Measurements from ENCODE around the gene GPC6. TPM values are rescaled to one million over a fixed set of nuclear protein-coding genes. Genes with fewer than 3 reads are reported as not detected.

Gene GPC6
- total RNA-seq, 1 donor from 2014 or later = 13.8 TPM

DNA sequence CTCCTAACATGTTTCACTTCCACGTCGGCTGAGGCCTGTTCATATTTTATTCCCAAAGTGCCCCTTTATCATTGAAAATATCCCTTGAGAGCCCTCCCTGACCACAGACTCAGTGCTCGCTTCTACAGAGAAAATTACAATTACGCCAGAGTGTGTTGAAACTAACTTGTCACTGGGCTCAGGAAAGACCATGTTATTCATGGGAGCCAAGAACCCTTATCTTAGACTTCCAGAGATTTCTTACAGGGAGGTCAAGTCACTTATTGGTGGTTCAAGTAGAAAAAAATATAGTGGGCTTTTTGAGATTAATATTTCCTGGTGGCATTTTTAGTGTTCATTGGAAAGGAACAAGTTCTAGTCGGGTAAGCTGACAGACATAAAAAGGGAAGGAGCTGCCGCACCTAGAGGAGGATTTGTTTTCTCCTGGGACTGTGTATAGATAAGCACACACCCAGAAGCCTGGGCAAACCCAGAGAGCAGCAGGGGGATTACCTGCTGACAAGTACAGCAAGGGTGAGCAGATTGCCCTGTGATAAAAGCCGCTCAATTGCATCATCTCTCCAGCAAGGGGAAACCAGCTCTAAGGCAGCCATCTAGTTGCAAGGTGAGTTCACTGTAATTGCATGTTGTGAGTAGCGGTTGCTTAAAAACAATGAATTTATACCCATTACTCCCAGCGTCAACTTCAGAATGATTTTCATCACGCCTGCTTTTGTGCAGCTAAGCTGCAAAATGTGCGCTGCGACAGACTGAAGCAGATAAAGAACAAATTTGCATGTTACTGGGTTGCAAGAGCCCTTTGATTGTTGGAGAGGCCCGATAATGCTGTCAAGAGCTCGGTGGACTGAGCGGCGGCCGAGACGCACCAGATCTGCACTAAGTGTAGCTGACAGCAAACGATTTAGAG is 1206.7 kb downstream of the GPC6 start:
- intact Hi-C loops (cut with DNase I) = loop anchor here (5.0 kb wide), 1 partner anchor 189 kb away; no protein-coding TSS in a partner anchor
- Histone ChIP-seq H3K4me3 (no peak overlapping the region), H3K9me3 (no peaks in the 10 kb centered on the region), H3K36me3 (no peaks in the 10 kb centered on the region), H3K27ac (no peak overlapping the region), H3K4me1 (no peaks in the 10 kb centered on the region), H3K27me3 (no peaks in the 10 kb centered on the region)
- DNase-seq (ENCODE audit: extremely low spot score in 2 of 2) = no peak
- TF ChIP-seq POLR2AphosphoS5 (IDR thresholded peaks at IDR 0.05; ENCODE audit: insufficient read depth in 1 of 2, low read depth in 1 of 2) = no peak
- TF ChIP-seq POLR2A (IDR thresholded peaks at IDR 0.05) = no peak
- TF ChIP-seq, protein P1, sequence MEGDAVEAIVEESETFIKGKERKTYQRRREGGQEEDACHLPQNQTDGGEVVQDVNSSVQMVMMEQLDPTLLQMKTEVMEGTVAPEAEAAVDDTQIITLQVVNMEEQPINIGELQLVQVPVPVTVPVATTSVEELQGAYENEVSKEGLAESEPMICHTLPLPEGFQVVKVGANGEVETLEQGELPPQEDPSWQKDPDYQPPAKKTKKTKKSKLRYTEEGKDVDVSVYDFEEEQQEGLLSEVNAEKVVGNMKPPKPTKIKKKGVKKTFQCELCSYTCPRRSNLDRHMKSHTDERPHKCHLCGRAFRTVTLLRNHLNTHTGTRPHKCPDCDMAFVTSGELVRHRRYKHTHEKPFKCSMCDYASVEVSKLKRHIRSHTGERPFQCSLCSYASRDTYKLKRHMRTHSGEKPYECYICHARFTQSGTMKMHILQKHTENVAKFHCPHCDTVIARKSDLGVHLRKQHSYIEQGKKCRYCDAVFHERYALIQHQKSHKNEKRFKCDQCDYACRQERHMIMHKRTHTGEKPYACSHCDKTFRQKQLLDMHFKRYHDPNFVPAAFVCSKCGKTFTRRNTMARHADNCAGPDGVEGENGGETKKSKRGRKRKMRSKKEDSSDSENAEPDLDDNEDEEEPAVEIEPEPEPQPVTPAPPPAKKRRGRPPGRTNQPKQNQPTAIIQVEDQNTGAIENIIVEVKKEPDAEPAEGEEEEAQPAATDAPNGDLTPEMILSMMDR (IDR thresholded peaks at IDR 0.05) = no peak

DNA sequence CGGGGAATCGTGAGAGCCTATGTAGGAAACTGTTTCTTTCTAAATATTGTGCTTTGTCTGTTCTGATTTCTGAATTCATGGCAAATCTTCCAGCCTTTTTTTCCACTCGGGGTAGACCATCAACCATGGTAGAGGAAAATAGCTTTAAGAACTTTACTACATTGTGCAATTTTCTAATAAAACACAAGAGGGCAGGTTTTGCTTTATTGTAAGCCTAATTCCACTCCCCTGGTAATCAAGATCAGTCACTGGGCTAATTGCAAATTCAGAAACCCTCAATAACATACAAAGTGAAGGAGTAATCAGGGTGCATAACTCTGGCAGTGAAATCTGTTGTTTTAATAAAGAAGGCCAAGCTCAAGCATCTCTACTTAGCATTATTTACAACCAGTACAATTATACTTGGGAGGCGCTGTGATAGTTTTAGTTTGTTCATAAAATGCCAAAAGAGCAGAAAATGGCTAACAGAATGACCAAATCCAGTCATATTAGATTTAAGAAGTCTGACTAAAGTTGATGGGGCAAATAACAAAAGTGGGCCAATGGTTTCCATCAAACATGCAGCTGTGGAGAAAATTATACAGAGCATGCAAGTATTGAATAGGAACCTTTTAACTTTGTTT is 1209.1 kb downstream of the GPC6 start:
- Histone ChIP-seq H3K9me3 (no peaks in the 10 kb centered on the region), H3K27ac (no peak overlapping the region), H3K36me3 (no peaks in the 10 kb centered on the region), H3K4me3 (no peak overlapping the region), H3K27me3 (no peaks in the 10 kb centered on the region), H3K4me1 (no peaks in the 10 kb centered on the region)
- intact Hi-C loops (cut with DNase I) = no loop called here
- no peak for TF ChIP-seq POLR2A (IDR thresholded peaks at IDR 0.05)
- no peak for TF ChIP-seq POLR2AphosphoS5 (IDR thresholded peaks at IDR 0.05; ENCODE audit: insufficient read depth in 1 of 2, low read depth in 1 of 2)
- TF ChIP-seq, protein P1 (IDR thresholded peaks at IDR 0.05) = peak; percentile 37 to 61 (median 45)
- DNase-seq (ENCODE audit: extremely low spot score in 2 of 2) = no peak

- H3K9me3 ChIP-seq = no peaks in the 10 kb centered on the region
- intact Hi-C loops (cut with DNase I) = no loop called here
- H3K4me1 ChIP-seq = no peaks in the 10 kb centered on the region
- no peak overlapping the region for H3K4me3 ChIP-seq
- no peaks in the 10 kb centered on the region for H3K36me3 ChIP-seq
- no peak for DNase-seq (ENCODE audit: extremely low spot score in 2 of 2)
- H3K27me3 ChIP-seq = no peaks in the 10 kb centered on the region
- TF ChIP-seq POLR2A (IDR thresholded peaks at IDR 0.05) = no peak
- TF ChIP-seq, protein P1 (IDR thresholded peaks at IDR 0.05) = no peak
- H3K27ac ChIP-seq = no peak overlapping the region
Measured at GRCh38 chr13:94444826-94445225, 1218.2 kb downstream of the GPC6 start.

DNA sequence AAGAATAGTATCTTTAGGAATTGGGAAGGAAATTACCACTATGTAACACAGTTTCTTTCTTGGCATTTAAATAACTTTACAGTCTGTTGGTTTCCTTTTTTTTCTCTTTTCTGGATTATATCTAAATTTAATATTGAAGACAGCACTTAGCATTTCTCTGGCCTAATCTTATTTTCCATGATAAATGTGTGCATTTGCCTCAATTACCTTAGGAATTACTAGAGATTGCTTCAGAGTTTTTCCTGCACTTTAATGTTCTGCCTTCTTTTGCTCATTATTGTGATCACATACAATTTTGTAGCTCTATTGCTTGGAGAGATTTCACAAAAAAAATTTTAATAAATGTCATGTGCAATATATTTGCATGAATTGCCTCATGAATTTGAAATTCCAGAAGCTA is 1227.7 kb downstream of the GPC6 start:
- Histone ChIP-seq H3K4me1 (no peaks in the 10 kb centered on the region), H3K36me3 (no peaks in the 10 kb centered on the region), H3K4me3 (no peak overlapping the region), H3K27me3 (no peaks in the 10 kb centered on the region), H3K9me3 (no peaks in the 10 kb centered on the region), H3K27ac (no peak overlapping the region)
- DNase-seq (ENCODE audit: extremely low spot score in 2 of 2) = no peak
- intact Hi-C loops (cut with DNase I) = no loop called here
- no peak for TF ChIP-seq POLR2A (IDR thresholded peaks at IDR 0.05)
- TF ChIP-seq POLR2AphosphoS5 (IDR thresholded peaks at IDR 0.05; ENCODE audit: insufficient read depth in 1 of 2, low read depth in 1 of 2) = no peak
- TF ChIP-seq, protein P1 (IDR thresholded peaks at IDR 0.05) = no peak

DNA sequence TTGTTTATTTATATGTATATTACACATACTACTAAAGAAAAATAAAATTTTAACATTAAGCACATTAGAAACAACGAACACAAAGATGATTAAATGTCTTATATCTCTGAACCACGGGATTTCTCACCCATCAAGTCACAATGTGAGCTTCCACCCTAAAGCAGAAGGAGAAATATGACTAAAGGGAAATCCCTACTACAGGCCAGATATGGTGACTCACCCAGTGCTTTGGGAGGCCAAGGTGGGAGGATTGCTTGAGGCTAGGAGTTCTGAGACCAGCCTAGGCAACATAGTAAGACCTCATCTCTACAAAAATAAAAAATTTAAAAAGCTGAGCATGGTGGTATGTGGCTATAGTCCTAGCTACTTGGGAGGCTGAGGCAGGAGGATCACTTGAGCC is 1228.3 kb downstream of the GPC6 start:
- Histone ChIP-seq H3K27me3 (no peaks in the 10 kb centered on the region), H3K27ac (no peak overlapping the region), H3K9me3 (no peaks in the 10 kb centered on the region), H3K36me3 (no peaks in the 10 kb centered on the region), H3K4me3 (no peak overlapping the region), H3K4me1 (no peaks in the 10 kb centered on the region)
- no peak for DNase-seq (ENCODE audit: extremely low spot score in 2 of 2)
- TF ChIP-seq POLR2AphosphoS5 (IDR thresholded peaks at IDR 0.05; ENCODE audit: insufficient read depth in 1 of 2, low read depth in 1 of 2) = no peak
- no peak for TF ChIP-seq POLR2A (IDR thresholded peaks at IDR 0.05)
- TF ChIP-seq, protein P1 (IDR thresholded peaks at IDR 0.05) = no peak
- intact Hi-C loops (cut with DNase I) = no loop called here

All from vagina (tissue), 2 donors.